GM19043 (cell line): ENCODE results near the gene HOXA5.

Experiments used
- ATAC-seq: cut with Tn5 transposase; IDR thresholded peaks from one replicate; pipeline ENCODE4 v1.9.1; 2021; ENCODE audit warnings: low read depth; ENCODE audit not compliant: unreplicated experiment

HOXA5 gene

DNA sequence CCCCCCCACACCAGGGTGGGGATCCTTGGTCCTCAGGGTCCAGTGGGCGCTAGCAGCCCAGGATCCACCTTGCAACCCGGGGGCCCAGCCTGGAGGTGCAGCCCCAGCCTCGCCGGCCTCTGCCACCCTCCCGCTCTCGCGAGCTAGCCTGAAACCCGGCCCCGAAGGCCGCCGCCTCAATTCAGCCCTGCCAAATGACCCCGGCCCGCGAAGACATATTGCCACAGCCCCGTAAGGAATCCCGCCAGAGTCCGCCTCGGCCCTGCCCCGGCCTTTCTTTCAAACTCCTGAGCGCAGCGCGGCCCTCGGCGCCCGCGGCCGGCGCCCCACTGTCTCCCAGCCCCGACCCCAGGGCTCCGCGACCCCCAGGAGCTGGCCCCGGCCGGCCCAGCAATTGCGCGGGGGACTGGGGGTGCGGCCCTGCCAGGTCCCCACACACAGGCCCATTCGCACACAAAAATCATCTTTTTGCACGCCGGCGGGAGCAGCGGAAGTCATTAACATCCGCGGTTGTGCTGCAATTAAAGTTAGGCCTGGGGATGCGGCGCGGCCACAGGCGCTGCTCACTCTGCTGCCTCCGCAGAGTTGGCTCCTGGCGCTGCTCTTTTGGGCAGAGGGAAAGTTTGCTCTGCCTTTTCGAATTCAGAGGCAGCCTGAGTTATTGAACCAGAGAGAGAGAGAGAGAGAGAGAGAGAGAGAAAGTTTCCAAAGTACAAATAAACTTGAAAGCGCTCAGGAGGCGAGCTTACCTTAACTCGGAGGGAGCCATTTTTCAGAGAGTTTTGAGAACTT lies 4.0 kb downstream of the HOXA5 start:
- no peak for ATAC-seq

DNA sequence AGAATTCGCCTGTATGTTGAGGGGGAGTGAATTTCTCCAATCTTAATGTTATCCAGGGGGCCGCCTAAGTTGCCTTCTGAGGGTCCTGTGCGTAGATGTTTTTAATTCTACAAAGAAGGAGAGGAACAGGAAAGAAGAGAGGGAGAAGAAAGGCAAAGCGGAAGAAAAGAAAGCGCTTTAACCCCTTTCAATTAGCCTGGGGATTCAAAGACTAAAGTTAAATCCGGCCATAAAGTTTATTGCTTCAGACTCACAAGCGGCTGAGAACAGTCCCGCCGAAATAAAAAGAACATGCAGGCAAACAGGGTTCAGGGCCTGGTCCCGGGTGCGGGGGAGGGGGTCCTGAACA lies 4.5 kb downstream of the HOXA5 start:
- ATAC-seq: no peak

DNA sequence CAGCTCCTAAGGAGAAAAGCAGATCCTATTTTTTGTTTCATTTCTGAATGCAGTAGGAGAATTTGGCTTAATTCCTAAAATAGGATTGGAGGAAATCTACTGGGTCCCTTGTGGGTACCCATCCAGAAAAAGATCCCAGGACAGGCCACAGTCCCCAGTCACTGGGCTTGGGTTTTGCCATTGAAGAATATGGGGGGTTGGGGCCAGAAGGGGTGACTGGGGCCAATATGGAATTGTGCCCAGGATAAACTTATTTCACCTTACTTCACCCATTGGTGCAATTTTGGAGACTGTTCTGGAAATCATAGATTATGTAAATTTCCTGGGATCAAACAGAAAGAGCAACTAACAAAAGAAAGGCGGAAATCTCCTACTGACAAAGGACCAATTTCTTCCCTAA lies 5.0 kb downstream of the HOXA5 start:
- ATAC-seq: no peak

DNA sequence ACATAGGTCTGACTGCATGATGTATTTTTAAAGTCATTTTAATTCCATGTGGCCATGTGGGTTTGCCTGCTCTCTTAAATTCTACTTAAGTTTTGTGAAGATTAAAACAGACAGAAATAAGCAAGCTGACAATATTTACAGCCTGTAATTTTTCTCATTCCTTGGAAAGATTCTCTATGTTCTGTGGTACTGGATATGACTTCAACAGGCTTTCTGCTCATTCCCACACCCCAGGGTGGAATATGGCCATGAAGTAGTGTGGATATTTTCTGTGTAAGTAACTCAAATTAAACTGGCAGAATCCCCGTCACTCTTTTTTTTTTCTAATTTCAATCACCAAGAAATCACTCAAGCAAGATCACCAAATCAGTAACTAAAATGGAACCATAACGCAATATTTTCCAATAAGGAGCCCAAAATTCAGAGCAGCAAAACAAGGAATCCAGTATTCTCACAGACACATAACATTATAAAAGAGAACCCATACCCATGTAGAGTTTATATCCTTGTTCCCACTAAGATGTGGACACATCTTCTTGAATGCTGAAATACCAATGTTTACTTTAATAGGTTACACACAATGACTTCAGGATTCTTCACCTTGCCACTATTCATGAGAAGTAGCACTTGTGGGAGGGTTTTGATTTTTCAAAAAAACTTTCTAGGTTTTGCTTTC lies 5.7 kb downstream of the HOXA5 start:
- no peak for ATAC-seq

DNA sequence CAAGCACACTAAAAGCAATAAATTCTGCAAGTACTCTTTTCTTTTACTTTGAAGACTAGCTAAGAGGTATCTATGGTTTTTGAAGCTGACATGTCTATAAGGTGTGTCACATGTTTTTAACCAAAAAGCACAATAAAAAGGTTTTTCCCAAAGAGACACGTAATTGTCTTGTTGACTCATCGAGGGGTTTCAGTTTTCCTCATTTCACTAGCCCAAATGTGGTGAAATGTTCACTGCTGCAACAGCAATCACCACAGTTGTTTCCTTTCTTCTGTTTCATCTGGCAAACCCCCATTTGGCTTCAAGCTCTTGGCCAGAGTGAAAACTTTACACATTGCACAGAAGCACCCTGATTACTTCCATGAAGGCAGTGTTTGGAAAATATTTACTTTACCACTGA lies 9.1 kb downstream of the HOXA5 start:
- ATAC-seq: no peak

DNA sequence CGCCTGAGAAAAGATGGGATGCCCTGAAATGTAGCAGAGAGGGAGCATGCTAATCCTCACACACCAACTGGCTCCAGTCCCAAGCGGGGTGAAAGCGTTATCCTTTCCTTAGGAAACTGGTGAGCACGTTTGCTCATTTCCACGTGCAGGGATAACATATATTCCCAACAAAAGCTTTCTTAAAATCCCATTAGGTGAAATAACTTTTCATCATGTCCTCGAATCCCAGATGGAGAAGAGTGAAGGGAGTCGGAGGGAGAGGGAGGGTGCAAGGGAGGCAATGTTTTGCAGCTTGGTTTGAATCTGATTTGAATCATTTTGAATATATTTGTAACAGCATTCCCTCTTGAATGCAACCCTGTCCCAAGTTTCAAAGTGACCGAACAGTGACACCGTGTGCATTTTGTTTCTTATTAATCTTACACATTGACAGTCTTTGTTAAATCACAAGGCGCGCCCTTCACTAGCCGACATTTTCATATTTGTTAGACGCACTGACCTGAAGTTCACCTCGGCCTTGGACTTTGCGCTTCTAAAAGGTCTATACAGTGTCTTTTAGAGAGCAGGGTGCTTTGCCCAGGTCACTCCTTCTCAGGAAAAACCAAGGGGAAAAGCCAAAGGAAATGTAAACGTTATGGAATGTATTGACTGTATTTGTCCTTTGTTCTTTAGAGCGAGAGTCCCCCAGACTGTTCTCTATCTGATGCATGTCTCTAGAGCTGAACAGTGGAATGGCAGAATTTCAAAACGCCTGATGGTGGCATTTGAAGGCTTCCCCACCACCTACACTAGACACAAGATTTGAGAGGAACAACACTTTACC lies 9.9 kb downstream of the HOXA5 start:
- no peak for ATAC-seq

DNA sequence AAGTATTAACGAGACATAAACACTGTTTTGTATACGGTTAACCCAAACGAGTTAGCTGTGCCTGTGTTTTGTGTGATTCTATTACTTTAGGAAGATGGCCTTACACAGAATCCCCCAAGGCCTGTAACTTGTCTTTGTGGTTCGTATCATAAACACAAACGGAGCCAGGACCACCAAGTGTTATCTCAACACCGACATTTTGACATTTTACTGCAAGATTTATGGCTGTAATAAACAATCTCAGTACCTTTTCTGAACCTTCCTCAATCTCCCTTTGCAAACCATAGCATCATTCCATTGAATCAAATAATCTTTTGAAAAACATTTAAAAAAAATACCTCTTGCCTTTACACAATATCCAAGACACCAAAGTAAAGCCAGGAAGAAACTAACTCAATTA lies 10.5 kb downstream of the HOXA5 start:
- ATAC-seq: no peak

DNA sequence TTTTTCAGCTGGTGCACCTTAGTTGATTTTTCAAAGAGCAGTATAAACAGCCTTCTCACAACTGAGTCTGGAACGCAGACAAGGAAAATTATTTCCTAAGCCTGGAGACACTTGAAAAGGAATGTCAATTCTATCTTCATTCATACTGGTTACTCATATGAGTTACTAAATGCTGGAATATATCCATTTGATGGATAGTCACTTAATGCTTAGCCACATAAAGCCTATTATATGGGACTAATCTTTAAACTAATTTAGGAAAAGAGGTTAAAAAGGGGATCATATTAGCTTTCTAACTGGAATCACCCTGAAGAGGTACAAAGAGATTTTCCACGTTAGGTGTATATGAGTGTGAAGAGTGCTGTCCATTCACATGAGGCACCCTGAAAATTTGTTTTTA lies 11.3 kb downstream of the HOXA5 start:
- ATAC-seq: no peak

DNA sequence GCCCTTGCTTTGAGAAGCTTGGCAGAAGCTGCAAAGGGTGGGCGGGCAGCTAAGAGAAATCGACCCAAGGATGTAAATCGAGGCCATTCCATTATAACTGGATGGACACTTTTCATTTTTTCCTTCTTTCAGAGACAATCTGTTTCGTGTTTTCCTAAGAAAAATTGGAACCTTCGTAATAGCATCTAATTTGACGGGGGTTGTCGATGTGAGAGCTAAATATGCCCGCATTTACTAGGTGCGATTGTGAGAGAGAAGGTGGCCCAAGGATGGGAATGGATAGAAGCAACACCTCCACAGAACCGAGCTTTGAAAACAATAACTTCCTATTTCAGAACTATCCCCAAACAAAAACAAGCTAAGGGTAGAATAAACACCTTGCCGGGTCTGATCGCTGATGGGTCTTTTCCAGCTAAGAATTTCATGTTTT lies 12.1 kb downstream of the HOXA5 start:
- ATAC-seq: no peak

DNA sequence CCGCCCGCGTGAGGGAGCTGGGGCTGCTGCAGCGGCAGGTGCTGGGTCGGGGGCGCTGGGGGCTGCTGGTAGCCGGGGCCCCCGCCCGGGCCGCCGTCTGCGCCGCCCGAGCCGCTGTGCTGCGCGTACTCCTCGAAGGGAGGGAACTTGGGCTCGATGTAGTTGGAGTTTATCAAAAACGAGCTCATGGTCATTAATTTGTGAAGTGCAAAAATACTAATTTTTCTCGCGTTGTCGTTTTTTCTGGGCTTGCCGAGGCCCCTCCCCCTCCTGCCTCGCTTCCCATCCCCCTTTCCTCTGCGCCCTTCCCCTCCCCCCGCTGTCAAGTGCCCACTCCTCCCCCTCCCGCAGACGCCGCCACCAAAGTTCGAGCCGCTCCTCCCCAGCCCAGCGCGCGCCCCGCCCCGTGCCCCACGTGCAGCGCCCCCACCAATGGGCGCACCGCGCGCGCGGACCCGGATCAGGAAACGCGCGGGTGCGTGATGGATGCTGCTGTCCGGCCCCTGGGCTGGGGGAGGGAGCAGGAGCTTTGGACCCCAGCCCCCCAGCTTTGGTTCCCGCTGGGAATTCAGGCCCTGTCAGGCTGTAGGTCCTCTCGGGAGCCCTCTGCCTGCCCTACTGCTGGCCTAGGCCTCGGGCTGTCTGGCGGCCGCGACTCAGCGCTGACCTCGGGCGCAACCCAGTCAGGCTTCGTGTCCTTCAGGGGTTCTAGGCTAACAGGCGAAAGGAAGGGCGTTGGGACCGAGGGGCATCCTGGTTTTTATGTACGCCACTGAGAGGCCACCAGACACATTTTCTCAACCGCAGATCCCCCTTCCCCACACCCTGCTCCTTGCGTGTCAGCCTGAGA lies 12.7 kb downstream of the HOXA5 start, which contains the start of gene HOXA4:
TSS of gene HOXA4 (minus strand) at position 218 of the 850 bp plus-strand sequence. CDS start at position 194, 24 bp downstream.
- peak; percentile 77 for ATAC-seq

DNA sequence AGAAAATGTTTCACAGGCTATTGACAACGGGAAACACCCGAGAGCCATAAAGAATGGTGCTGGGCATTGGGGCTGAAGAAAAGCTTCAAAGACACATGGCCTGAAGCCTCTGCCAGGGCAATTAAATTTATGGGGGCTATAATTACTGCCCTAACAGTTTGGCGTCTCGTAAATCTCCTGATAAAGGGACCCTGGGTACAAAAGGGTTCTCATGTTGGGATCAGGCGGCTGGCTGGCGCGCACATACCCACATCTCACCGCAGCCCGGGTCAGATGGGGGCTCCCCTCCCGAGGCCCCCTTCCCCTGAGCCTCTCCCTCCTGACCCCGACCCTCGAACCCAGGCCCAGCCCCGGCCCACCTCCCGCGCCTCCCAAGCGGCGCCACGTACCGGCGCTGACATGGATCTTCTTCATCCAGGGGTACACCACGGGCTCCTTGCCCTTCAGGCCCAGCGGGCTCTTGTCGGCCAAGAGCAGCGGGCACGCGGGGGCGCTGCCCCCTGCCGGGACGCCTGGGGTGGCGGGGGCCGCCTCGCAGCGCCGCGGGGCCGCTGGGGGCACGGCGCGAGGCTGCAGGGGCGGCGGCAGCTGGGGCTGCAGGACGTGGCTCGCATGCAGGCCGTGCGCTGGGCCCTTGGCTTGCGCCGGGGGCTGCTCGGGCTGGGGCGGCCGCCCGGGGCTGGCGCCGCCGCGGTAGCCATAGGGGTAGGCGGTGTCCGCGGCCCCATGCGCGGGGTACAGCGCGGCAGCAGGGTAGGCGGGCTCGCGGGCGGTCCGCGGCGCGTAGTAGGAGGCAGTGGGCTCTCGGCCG lies 13.5 kb downstream of the HOXA5 start:
- no peak for ATAC-seq

DNA sequence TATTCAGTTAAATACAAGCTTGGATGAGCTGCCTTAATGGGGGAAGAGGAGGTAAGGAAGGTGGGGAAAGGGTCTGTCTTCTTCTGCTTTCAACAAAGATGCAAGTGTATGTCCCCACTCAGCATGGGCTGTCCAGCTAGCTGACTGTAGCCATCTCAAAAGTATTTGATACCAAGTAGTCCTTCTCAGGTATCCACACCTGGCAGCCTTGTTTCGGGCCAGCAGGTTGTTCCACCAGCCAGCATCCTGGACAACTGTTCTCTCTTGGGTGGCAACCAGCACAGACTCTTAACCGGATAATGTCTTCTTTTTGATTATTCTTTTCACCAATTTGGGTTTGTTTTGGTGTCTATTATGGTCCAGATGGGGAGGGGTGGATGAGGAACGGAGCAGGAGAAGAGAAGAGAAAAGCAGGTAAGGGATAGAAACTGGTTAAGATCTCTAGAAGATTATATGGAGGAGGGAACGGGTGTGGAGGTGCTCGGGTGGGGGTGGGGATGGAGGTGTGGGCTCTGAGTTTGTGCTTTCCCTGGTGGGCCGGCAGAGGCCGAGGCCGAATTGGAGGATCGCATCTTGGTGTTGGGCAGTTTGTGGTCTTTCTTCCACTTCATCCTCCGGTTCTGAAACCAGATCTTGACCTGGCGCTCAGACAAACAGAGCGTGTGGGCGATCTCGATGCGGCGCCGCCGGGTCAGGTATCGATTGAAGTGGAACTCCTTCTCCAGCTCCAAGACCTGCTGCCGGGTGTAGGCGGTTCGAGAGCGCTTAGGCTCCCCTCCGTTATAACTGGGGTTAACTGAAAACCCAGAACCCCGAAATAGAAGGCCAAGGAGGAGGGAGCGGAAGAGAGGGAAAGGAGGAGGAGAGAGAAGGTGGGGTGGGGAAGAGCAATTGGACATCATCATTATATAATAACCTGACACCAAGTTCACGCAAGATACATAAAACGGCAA lies 14.4 kb downstream of the HOXA5 start:
- ATAC-seq: no peak

DNA sequence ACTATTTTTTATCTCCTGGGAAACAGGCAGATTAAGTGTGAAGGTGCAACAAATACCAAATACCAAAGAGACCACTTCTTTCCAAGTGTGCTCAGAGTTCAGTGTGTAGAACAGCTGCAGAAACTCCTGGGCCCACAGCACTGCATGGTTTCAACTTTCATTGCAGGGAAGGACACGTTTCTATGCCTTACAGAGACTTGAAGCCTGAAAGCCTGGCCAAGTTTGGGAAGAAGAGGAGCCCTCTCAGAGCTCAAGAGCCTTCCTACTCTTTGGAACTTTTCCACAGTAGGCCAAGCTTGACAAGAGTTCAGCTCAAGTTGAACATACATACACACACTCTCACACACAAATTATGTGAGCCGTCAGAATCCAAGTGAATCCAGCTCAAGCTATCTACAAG lies 15.4 kb downstream of the HOXA5 start:
- no peak for ATAC-seq

DNA sequence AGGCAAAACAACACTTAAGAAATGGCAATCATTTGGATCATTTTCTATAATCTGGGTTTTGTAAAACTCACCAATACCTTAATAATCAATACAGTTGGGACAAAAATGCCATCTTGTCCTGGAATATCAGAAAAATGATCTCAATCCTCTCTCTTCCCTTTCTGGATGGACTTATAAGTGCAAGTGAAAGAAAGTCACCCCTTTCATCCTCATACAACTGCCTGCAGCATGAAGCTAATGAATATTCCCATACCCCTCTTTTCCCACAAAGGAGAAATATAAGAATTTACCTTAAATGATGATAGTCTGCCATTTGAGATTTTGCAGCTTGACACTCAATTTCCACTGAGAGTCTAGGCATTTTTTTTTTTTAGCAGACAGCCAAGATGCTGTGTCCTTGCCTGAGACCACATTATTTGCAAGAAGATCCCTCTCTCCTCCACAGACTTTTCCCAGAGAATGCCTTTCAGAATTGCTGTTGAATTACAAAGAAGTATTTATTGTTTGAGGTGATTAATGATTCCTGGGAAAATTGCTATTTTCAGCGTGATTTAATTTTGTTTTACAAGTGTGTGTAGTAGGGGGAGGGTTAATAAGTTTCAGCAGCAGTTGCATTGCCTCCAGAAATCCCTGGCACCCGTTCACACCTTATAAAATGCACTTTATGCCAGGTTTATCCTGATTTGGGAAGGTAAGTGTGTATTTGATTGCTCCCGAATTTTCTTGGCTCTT lies 16.7 kb downstream of the HOXA5 start:
- ATAC-seq: no peak

DNA sequence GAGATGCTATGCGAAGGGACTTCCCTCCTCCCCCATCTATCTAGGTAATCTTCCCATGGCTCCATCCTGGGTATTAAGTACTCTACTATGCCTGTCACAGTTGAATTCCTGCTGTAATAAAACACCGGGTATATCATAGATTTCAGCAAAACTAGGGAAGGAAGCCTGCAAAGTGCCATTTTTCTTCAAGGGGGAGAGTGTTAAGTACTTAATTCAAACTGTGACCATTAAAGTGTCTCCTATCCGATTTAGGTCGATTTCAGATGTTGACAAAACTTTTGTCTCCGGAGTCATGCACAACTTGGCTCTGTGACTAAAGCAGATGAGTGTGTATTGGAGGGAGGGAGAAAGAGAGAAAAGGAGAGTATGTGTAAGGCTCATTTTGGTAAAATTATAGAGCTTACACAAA lies 17.5 kb downstream of the HOXA5 start:
- ATAC-seq: no peak

DNA sequence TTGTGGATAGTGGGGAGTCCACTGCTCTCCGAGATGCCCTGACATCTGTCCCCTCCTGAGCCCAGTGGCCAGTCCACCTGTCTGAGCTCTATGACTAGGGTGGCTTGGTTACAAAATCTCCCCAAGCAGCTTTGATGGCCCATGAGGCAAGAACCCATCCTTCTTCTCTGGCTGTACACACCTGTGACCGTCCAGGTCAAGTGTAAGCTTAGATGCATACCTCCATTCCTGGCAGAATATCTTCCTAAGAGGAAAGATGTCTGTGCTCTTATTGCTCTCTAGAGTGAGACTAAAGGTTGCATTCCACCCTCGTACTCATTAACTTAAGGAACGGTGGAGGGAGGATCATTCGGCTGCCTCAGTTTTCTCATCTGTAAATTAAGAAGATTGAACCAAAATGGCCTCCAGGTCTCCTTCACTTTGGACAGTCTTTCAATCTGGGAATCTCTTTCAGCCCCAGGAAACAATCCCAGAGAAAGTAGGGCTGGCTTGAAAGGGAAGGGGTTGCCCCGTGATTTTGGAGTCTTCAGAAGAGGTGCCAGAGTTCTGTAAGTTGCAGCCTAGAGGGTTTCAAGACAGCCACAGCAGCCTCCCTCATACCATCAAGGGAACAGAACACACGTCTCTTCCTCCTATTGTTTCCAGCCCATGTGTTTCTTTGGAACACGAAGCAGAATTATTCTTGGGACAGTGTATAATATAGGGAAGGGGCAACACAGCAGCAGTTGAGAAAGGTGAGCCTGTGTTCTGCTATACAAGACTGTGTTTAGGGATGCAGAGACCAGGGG lies 18.4 kb downstream of the HOXA5 start:
- ATAC-seq: no peak
